Calu3 (cell line): Measurements from ENCODE around the gene TSPAN12. TPM values are rescaled to one million over a fixed set of nuclear protein-coding genes. Genes with fewer than 3 reads are reported as not detected.
A peak's percentile ranks its signal among the peaks of the same experiment; 100 is the strongest.

ENCODE experiments used
- BruUV-seq: library from RNA; stranded (reverse); fragments of 400-500 nt; replicated peaks from 2 replicates; lab custom pipeline; 2021; lab: Mats Ljungman, UMichigan
- CTCF ChIA-PET: fragments of 300-600 bp; sonication (Branson Sonifier 250); formaldehyde crosslinking; loops from one replicate; lab custom pipeline; 2022; ENCODE audit warnings: antibody characterized with exemption; lab: Charles Lee
- DNase-seq: peaks from one replicate; pipeline ENCODE4 v3.0.0; 2022
- H3K27ac Mint-ChIP-seq: one replicate; pipeline ENCODE4 v1.8.0; 2022; ENCODE audit warnings: mixed read lengths; ENCODE audit not compliant: unreplicated experiment
- H3K27me3 Mint-ChIP-seq: one replicate; pipeline ENCODE4 v1.8.0; 2022; ENCODE audit warnings: mixed read lengths; ENCODE audit not compliant: unreplicated experiment
- H3K36me3 Mint-ChIP-seq: one replicate; pipeline ENCODE4 v1.8.0; 2022; ENCODE audit warnings: mild to moderate bottlenecking, moderate library complexity, mixed read lengths; ENCODE audit not compliant: insufficient read depth, unreplicated experiment
- H3K4me1 Mint-ChIP-seq: one replicate; pipeline ENCODE4 v1.8.0; 2022; ENCODE audit warnings: mild to moderate bottlenecking, low read depth, mixed read lengths; ENCODE audit not compliant: unreplicated experiment
- H3K4me3 Mint-ChIP-seq: one replicate; pipeline ENCODE4 v1.8.0; 2022; ENCODE audit warnings: mild to moderate bottlenecking, low read depth, moderate library complexity, mixed read lengths; ENCODE audit not compliant: unreplicated experiment
- H3K9me3 Mint-ChIP-seq: one replicate; pipeline ENCODE4 v1.8.0; 2022; ENCODE audit warnings: low read depth, mixed read lengths; ENCODE audit not compliant: unreplicated experiment
- CTCF ChIP-seq: fragments of 200-600 bp; IDR thresholded peaks from one replicate; pipeline ENCODE4 v1.8.0; 2022; ENCODE audit warnings: antibody characterized with exemption; ENCODE audit not compliant: unreplicated experiment
- intact Hi-C: fragments of 100-400 bp; cut with micrococcal nuclease; formaldehyde crosslinking; loops from one replicate; pipeline ENCODE4 v1.10.0; 2022; ENCODE audit not compliant: unreplicated experiment
- total RNA-seq: library from RNA; stranded (reverse); gene quantifications from 2 replicates; pipeline ENCODE4 v1.2.3, GENCODE V29; 2022

The TSPAN12 gene
- total RNA-seq, 1 experiment from 2014 or later, result 14.6 TPM

GRCh38 chr7:120807390-120807789, 50.6 kb downstream of the TSPAN12 start:
- no TSS peak for BruUV-seq
- Mint-ChIP-seq H3K9me3 (no peaks in the 10 kb centered on the region), H3K36me3 (no peaks in the 10 kb centered on the region), H3K27me3 (no peaks in the 10 kb centered on the region), H3K27ac (no peak overlapping the region), H3K4me1 (no peaks in the 10 kb centered on the region), H3K4me3 (no peak overlapping the region)
- no peak for TF ChIP-seq CTCF
- intact Hi-C loops, result loop anchor here (2.0 kb wide), 1 partner anchor 49 kb away; no protein-coding TSS in a partner anchor
- no peak for DNase-seq
- CTCF ChIA-PET, result interaction anchor here (1.5 kb wide), 1 partner anchor 42 kb away, joined by 3 read pairs; no protein-coding TSS in a partner anchor

DNA sequence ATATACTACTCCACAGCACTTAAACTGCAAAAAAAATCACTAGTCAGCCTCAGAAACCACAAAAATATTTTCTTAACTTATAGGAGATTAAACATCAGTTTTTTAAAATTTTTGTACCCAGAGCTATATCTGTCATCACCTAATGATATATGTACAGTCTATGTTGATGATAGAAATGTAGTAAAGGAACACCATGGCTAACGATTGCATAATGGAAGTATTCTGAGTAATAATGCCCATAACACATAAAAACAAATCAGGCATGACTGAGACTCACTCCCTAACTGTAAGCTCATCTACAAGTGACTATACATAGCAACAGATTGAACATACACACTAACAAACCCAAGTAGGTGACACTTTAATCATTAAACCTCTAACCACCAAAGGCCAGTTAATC, 51.3 kb downstream of the TSPAN12 start:
- BruUV-seq, result no TSS peak
- Mint-ChIP-seq H3K27me3 (no peaks in the 10 kb centered on the region), H3K4me1 (no peaks in the 10 kb centered on the region), H3K36me3 (no peaks in the 10 kb centered on the region), H3K9me3 (no peaks in the 10 kb centered on the region), H3K4me3 (no peak overlapping the region), H3K27ac (no peak overlapping the region)
- DNase-seq, result no peak
- TF ChIP-seq CTCF, result no peak
- intact Hi-C loops, result loop anchor here (1.0 to 2.0 kb wide), 3 partner anchors 50 to 302 kb away; no protein-coding TSS in a partner anchor
- CTCF ChIA-PET, result interaction anchor here (0.7 to 1.5 kb wide), 2 partner anchors 35 to 42 kb away, joined by 3 read pairs; no protein-coding TSS in a partner anchor

DNA sequence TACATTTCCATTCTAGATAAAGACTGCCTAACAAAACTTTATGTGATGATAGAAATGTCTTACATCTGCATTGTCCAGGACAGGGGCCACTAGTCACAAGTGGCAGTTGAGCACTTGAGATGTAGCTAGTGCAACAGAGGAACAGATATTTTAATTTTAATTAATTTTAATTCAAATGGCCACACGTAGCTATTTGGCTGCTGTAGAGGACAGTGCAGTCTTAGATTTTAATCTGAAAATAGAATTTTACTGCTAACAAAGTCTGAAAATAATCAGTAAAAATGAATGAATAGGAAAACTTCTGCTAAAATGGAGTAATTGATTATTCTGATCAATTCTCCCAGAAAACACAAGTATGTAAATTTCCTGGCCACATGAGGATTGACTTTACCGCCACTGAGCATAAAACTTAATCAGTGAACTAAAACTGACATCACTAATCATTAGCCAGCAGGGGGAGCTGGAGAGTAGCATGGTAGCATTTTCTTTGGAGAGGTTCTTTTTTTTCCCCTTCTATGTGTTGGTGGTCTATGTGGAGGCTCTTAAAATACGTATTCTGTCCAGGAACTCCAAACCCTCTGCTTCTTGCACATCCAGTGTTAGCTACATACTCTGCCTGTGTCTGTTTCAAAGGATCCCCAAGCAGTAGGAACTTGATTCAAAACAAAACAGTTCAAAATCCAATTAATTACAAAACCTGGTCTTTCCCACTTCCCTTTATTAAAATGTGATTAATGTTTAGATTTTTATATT, 52.1 kb downstream of the TSPAN12 start:
- Mint-ChIP-seq H3K27ac (no peak overlapping the region), H3K9me3 (no peaks in the 10 kb centered on the region), H3K36me3 (no peaks in the 10 kb centered on the region), H3K4me1 (no peaks in the 10 kb centered on the region), H3K27me3 (no peaks in the 10 kb centered on the region), H3K4me3 (no peak overlapping the region)
- intact Hi-C loops, result loop anchor here (1.0 to 2.0 kb wide), 3 partner anchors 51 to 302 kb away; no protein-coding TSS in a partner anchor
- CTCF ChIA-PET, result interaction anchor here (0.6 to 1.5 kb wide), 6 partner anchors 14 to 378 kb away, joined by 3 to 10 read pairs (median 4); partner anchors contain the start of gene TSPAN12
- peak; percentile 64 for TF ChIP-seq CTCF
- BruUV-seq, result no TSS peak
- peak; percentile 69 for DNase-seq

DNA sequence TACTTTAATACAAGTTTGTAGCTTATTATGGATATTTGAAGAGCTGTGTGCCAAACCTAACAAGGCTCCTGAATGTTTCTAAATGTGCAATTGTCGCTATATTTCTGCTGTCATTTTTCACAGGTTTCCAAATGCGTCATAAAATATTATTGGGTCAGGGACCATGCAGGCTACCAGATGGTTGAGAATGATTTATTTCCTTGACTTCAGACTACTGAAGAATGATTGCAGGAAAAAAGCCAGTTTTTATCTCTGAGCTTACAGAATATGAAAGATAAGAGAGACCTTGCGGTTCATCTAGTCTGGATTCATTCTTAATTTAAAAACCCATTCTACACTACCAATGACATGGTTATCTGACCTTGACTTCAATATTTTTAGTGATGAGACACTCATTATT, 55.2 kb downstream of the TSPAN12 start:
- intact Hi-C loops, result no loop called here
- H3K9me3 Mint-ChIP-seq, result peaks cover under 1% of the 10 kb centered on the region
- no peak overlapping the region for H3K27ac Mint-ChIP-seq
- H3K4me1 Mint-ChIP-seq, result no peaks in the 10 kb centered on the region
- no peak overlapping the region for H3K4me3 Mint-ChIP-seq
- BruUV-seq, result no TSS peak
- no peak for TF ChIP-seq CTCF
- DNase-seq, result no peak
- CTCF ChIA-PET, result no interaction called here
- no peaks in the 10 kb centered on the region for H3K36me3 Mint-ChIP-seq
- no peaks in the 10 kb centered on the region for H3K27me3 Mint-ChIP-seq
